OCI-LY3 (cell line): ENCODE data around the gene BORCS8.
A peak's percentile ranks its signal among the peaks of the same experiment; 100 is the strongest.
"Not testable (repeated sequence)": the region's sequence is repeated elsewhere in the genome, so short reads cannot be mapped to it uniquely, and the experiment has no call there.

Source experiments
- H2AFZ ChIP-seq: fragments of 200-600, 300-600 bp; shearing (Covaris generic); 2 replicates; pipeline ENCODE4 v1.6.0; 2014; ENCODE audit warnings: antibody characterized with exemption, low read depth, low read length
- H3K27ac ChIP-seq: fragments of 200-600, 300-600 bp; sonication (generic); 2 replicates; pipeline ENCODE4 v1.5.1; 2014; ENCODE audit warnings: mild to moderate bottlenecking, low read length, moderate library complexity, mixed read lengths
- H3K27me3 ChIP-seq: fragments of 200-600, 300-600 bp; sonication (generic); 2 replicates; pipeline ENCODE4 v1.6.1; 2014; ENCODE audit warnings: low read depth, low read length, mixed read lengths
- H3K36me3 ChIP-seq: fragments of 200-600, 300-600 bp; sonication (generic); replicated peaks from 2 replicates; pipeline ENCODE3; 2014; ENCODE audit warnings: low read depth, low read length, mixed read lengths
- H3K4me1 ChIP-seq: fragments of 300-600, 200-600 bp; sonication (generic); 2 replicates; pipeline ENCODE4 v1.6.1; 2014; ENCODE audit warnings: low read length, mixed read lengths
- H3K4me2 ChIP-seq: fragments of 200-600, 300-600 bp; sonication (generic); 2 replicates; pipeline ENCODE4 v1.6.1; 2014; ENCODE audit warnings: low read length, mixed read lengths
- H3K4me3 ChIP-seq: fragments of 300-600, 200-600 bp; sonication (generic); 2 replicates; pipeline ENCODE4 v1.5.1; 2014; ENCODE audit warnings: antibody characterized with exemption, mild to moderate bottlenecking, low read length, moderate library complexity
- H3K79me2 ChIP-seq: fragments of 300-600, 200-600 bp; shearing (Covaris generic); 2 replicates; pipeline ENCODE4 v1.6.1; 2014; ENCODE audit warnings: mild to moderate bottlenecking, low read length, mixed read lengths
- H3K9ac ChIP-seq: fragments of 300-600, 200-600 bp; shearing (Covaris generic); 2 replicates; pipeline ENCODE4 v1.6.0; 2014; ENCODE audit warnings: mild to moderate bottlenecking, low read length, moderate library complexity
- H3K9me3 ChIP-seq: fragments of 200-600, 300-600 bp; shearing (Covaris generic); 2 replicates; pipeline ENCODE4 v1.6.1; 2014; ENCODE audit warnings: low read length, mixed read lengths; ENCODE audit not compliant: insufficient read depth
- H4K20me1 ChIP-seq: fragments of 200-600, 300-600 bp; sonication (generic); 2 replicates; pipeline ENCODE4 v1.6.1; 2016; ENCODE audit warnings: low read length, mixed read lengths; ENCODE audit not compliant: insufficient read depth
- CTCF ChIP-seq: fragments of 200-600, 300-600 bp; sonication (generic); IDR thresholded peaks from 2 replicates; pipeline ENCODE4 v1.5.1; 2014; ENCODE audit warnings: antibody characterized with exemption, low read length, low read depth
- EZH2phosphoT487 ChIP-seq: fragments of 200-600 bp; shearing (Covaris generic); IDR thresholded peaks from 2 replicates; pipeline ENCODE4 v1.6.1; 2018; ENCODE audit warnings: antibody characterized with exemption, mixed run types, low read depth

BORCS8 gene

GRCh38 chr19:19139876-19140229 is 52.1 kb downstream of the BORCS8 start:
- Histone ChIP-seq H4K20me1 (no peaks in the 10 kb centered on the region), H3K4me3 (no peak overlapping the region), H3K27ac (no peak overlapping the region), H3K79me2 (peaks cover 14% of the 10 kb centered on the region), H3K9ac (no peak overlapping the region), H3K36me3 (no peaks in the 10 kb centered on the region), H3K9me3 (no peaks in the 10 kb centered on the region), H2AFZ (no peak overlapping the region), H3K4me2 (no peak overlapping the region), H3K27me3 (no peaks in the 10 kb centered on the region), H3K4me1 (peaks cover 16% of the 10 kb centered on the region)
- no peak for TF ChIP-seq CTCF
- no peak for TF ChIP-seq EZH2phosphoT487

- H3K9ac ChIP-seq = peak within 1 kb of the TSS; percentile 88
- no peaks in the 10 kb centered on the region for H4K20me1 ChIP-seq
- TF ChIP-seq CTCF = no peak
- peaks cover 11% of the 10 kb centered on the region for H3K4me1 ChIP-seq
- H3K36me3 ChIP-seq = peaks cover 8% of the 10 kb centered on the region
- H3K4me2 ChIP-seq = peak within 1 kb of the TSS; percentile 93
- H3K27me3 ChIP-seq = no peaks in the 10 kb centered on the region
- H3K9me3 ChIP-seq = no peaks in the 10 kb centered on the region
- peak within 1 kb of the TSS; percentile 4 for H3K27ac ChIP-seq
- peaks cover 17% of the 10 kb centered on the region for H3K79me2 ChIP-seq
- peak within 1 kb of the TSS; percentile 73 for H2AFZ ChIP-seq
- peak within 1 kb of the TSS; percentile 90 for H3K4me3 ChIP-seq
Observed at GRCh38 chr19:19138109-19138981, 53.6 kb downstream of the BORCS8 start, which contains the start of gene TMEM161A. Gene TMEM161A, minus strand, starts transcription at chr19:19138478. Its CDS starts 50 bp downstream, at chr19:19138428.

- H3K4me2 ChIP-seq = peak overlapping the region; percentile 93
- peaks cover 15% of the 10 kb centered on the region for H3K36me3 ChIP-seq
- H2AFZ ChIP-seq = peak overlapping the region; percentile 60
- H3K79me2 ChIP-seq = peaks cover 17% of the 10 kb centered on the region
- TF ChIP-seq CTCF (no peak), EZH2phosphoT487 (no peak)
- peak overlapping the region; percentile 90 for H3K4me3 ChIP-seq
- peak overlapping the region; percentile 88 for H3K9ac ChIP-seq
- no peaks in the 10 kb centered on the region for H4K20me1 ChIP-seq
- peaks cover 11% of the 10 kb centered on the region for H3K4me1 ChIP-seq
- H3K27me3 ChIP-seq = no peaks in the 10 kb centered on the region
- peaks cover 5% of the 10 kb centered on the region; the same call in 1 of the 2 replicates for H3K9me3 ChIP-seq
- peak overlapping the region; percentile 4 for H3K27ac ChIP-seq
Observed at GRCh38 chr19:19137556-19138108, 54.3 kb downstream of the BORCS8 start.

GRCh38 chr19:19135713-19136112 is 56.2 kb downstream of the BORCS8 start:
- peaks cover 26% of the 10 kb centered on the region for H3K36me3 ChIP-seq
- H3K4me3 ChIP-seq, H4K20me1 ChIP-seq, H3K4me2 ChIP-seq, H3K9ac ChIP-seq, H2AFZ ChIP-seq, H3K27ac ChIP-seq, H3K27me3 ChIP-seq: not testable (repeated sequence)
- peaks cover 11% of the 10 kb centered on the region for H3K4me1 ChIP-seq
- peaks cover 17% of the 10 kb centered on the region for H3K79me2 ChIP-seq
- H3K9me3 ChIP-seq = peaks cover 13% of the 10 kb centered on the region; the same call in 1 of the 2 replicates
